Left lung (tissue), 10 donors: ENCODE data around the gene ENTPD8. TPM values are rescaled to one million over a fixed set of nuclear protein-coding genes. Genes with fewer than 3 reads are reported as not detected.

ENCODE experiments used
- ATAC-seq: fragments of 200-7000 bp; cut with Tn5 transposase; one replicate; pipeline ENCODE4 v1.9.1; 2020; ENCODE audit warnings: moderate library complexity
- DNase-seq, 4 donors: peaks; one replicate each; pipeline ENCODE4 v3.0.0-alpha.2; 2013 to 2020
- H3K27ac ChIP-seq, 2 donors: fragments of 200-600 bp; sonication (generic) in 1 of 2; one replicate each; pipeline versions ENCODE4 v1.5.0 to v1.8.0; 2020 to 2021
- H3K27me3 ChIP-seq, 2 donors: fragments of 200-600 bp; sonication (generic) in 1 of 2; one replicate each; pipeline versions ENCODE4 v1.5.0 to v1.8.0; 2020 to 2021
- H3K36me3 ChIP-seq, 2 donors: fragments of 200-600 bp; sonication (generic) in 1 of 2; one replicate each; pipeline versions ENCODE4 v1.5.0 to v1.8.0; 2020 to 2021
- H3K4me1 ChIP-seq, 2 donors: fragments of 200-600 bp; one replicate each; pipeline ENCODE4 v1.8.0; 2021
- H3K4me3 ChIP-seq, 2 donors: fragments of 200-600 bp; sonication (generic) in 1 of 2; one replicate each; pipeline versions ENCODE4 v1.5.0 to v1.8.0; 2020 to 2021; ENCODE audit warnings: mild to moderate bottlenecking in 1 of 2
- H3K9me3 ChIP-seq, 2 donors: fragments of 200-600 bp; sonication (generic) in 1 of 2; one replicate each; pipeline versions ENCODE4 v1.5.0 to v1.8.0; 2020 to 2021
- intact Hi-C, 2 donors: fragments of 100-400 bp; cut with DNase I; formaldehyde crosslinking; loops; one replicate each; pipeline versions ENCODE4 v1.11.2 to v1.14.2; 2022
- polyA plus RNA-seq, 6 donors: library from polyadenylated mRNA; unstranded; fragments of 120-200 nt; gene quantifications; one replicate each; pipeline ENCODE4 v1.2.1, GENCODE V29; 2013; ENCODE audit not compliant: insufficient read length in 6 of 6
- total RNA-seq, 2 donors: library from RNA; stranded (reverse); fragmentation: NEBNext Ultra II Directional; extraction: Animal tissue kit (Norgen Biotek cat#: 25700); gene quantifications; one replicate each; pipeline ENCODE4 v1.2.1, GENCODE V29; 2021
- TF ChIP-seq, protein P1 (sequence below), 2 donors: fragments of 200-600 bp; sonication (generic) in 1 of 2; IDR thresholded peaks; one replicate each; pipeline versions ENCODE4 v1.5.0 to v1.8.0; 2021; ENCODE audit warnings: antibody characterized with exemption in 2 of 2
- donor health status: DM: no; HTN: yes; CAD: no.
- donor health status: DM: no; HTN: no; CAD: no.

The ENTPD8 gene
- total and polyA plus RNA-seq, 8 donors = 0.15 to 0.68 (median 0.40) TPM; not detected in 1

- Histone ChIP-seq H3K4me1 (peaks cover 0 to 5% of the 10 kb centered on the region in 2 donors), H3K36me3 (no peaks in the 10 kb centered on the region), H3K4me3 (no peak overlapping the region), H3K9me3 (no peaks in the 10 kb centered on the region), H3K27ac (no peak overlapping the region), H3K27me3 (peaks cover 0 to 12% of the 10 kb centered on the region in 2 donors)
- intact Hi-C loops = no loop called here
- TF ChIP-seq, protein P1, sequence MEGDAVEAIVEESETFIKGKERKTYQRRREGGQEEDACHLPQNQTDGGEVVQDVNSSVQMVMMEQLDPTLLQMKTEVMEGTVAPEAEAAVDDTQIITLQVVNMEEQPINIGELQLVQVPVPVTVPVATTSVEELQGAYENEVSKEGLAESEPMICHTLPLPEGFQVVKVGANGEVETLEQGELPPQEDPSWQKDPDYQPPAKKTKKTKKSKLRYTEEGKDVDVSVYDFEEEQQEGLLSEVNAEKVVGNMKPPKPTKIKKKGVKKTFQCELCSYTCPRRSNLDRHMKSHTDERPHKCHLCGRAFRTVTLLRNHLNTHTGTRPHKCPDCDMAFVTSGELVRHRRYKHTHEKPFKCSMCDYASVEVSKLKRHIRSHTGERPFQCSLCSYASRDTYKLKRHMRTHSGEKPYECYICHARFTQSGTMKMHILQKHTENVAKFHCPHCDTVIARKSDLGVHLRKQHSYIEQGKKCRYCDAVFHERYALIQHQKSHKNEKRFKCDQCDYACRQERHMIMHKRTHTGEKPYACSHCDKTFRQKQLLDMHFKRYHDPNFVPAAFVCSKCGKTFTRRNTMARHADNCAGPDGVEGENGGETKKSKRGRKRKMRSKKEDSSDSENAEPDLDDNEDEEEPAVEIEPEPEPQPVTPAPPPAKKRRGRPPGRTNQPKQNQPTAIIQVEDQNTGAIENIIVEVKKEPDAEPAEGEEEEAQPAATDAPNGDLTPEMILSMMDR (IDR thresholded peaks at IDR 0.05) = no peak
- DNase-seq = peak in 1 of 4 donors; percentile 78
- no peak for ATAC-seq
Measured at GRCh38 chr9:137434498-137435380, 6.4 kb downstream of the ENTPD8 start.

DNA sequence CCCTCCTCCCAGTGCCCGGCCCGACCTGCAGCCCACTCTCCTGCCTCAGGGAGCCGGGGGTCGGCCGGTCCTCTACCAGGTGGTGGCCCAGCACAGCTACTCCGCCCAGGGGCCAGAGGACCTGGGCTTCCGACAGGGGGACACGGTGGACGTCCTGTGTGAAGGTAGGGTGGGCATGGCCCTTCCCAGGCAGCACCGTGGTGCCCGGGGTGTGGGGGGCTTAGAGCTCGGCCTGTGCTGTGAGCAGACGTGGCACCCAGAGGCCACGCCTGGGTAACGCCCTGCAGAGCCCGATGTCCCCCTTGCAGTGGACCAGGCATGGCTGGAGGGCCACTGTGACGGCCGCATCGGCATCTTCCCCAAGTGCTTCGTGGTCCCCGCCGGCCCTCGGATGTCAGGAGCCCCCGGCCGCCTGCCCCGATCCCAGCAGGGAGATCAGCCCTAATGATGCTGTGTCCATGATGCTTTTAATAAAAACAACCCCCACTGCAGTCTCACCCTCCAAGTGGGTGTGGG lies 7.2 kb downstream of the ENTPD8 start:
- intact Hi-C loops = no loop called here
- DNase-seq = peak in 1 of 4 donors; percentile 77
- Histone ChIP-seq H3K36me3 (no peaks in the 10 kb centered on the region), H3K4me1 (peaks cover 0 to 5% of the 10 kb centered on the region in 2 donors), H3K27me3 (peaks cover 0 to 6% of the 10 kb centered on the region in 2 donors), H3K4me3 (no peak overlapping the region), H3K27ac (no peak overlapping the region), H3K9me3 (no peaks in the 10 kb centered on the region)
- TF ChIP-seq, protein P1 (IDR thresholded peaks at IDR 0.05) = no peak
- no peak for ATAC-seq

DNA sequence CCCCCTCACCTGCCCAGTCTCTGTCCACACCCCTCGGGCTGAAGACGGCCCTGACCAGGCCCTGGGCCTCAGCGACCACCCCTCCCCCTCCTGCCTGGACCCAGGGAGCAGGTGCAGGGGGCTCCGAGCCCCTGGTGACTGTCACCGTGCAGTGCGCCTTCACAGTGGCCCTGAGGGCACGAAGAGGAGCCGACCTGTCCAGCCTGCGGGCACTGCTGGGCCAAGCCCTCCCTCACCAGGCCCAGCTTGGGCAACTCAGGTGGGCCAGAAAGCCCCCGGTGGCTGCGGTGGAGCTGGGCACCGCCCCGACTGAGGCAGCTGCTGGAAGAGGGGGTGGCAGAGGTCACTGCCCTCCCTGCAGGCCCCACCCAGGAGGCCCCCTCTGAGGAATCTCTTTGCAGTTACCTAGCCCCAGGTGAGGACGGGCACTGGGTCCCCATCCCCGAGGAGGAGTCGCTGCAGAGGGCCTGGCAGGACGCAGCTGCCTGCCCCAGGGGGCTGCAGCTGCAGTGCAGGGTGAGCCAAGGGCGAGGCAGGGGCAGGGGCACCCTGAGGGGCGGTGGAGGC lies 7.7 kb downstream of the ENTPD8 start:
- Histone ChIP-seq H3K9me3 (no peaks in the 10 kb centered on the region), H3K27ac (no peak overlapping the region), H3K36me3 (no peaks in the 10 kb centered on the region), H3K4me1 (peaks cover 0 to 5% of the 10 kb centered on the region in 2 donors), H3K4me3 (no peak overlapping the region), H3K27me3 (peaks cover 0 to under 1% of the 10 kb centered on the region in 2 donors)
- intact Hi-C loops = no loop called here
- no peak for ATAC-seq
- peak in 1 of 4 donors; percentile 69 for DNase-seq
- TF ChIP-seq, protein P1 (IDR thresholded peaks at IDR 0.05) = no peak

DNA sequence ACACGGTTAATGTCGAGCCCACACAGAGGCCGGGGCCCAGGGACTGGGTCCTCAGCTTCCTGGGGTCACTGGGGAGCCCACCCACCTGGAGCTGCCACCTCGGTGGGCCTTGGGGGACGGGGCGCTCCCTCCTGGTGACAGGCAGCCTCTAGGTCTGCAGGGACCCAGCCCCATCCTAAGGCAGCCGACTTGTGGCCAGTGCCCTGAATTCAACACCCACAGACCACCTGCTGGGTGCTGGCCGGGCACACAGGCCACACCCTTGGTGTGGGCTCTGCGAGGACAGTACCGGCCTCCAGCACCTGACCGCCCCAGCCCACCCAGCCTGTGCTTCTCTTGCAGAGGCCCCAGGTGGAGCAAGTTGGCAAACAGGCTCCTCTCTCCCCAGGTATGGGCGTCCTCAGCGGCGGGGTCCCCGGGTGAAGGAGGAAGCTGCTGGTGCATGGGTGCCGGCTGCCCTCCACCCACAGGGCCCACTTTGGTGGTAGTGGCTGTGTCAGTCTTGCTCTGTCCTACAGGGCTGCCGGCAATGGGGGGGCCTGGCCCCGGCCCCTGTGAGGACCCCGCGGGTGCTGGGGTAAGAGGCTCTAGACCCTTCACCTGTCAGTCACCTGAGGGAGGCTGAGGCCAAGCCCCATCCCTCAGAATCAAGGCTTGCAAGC lies 8.3 kb downstream of the ENTPD8 start:
- Histone ChIP-seq H3K27me3 (no peaks in the 10 kb centered on the region), H3K4me1 (peaks cover 0 to 5% of the 10 kb centered on the region in 2 donors), H3K9me3 (no peaks in the 10 kb centered on the region), H3K36me3 (no peaks in the 10 kb centered on the region), H3K27ac (no peak overlapping the region), H3K4me3 (no peak overlapping the region)
- DNase-seq = peak in 1 of 4 donors; percentile 73
- TF ChIP-seq, protein P1 (IDR thresholded peaks at IDR 0.05) = no peak
- intact Hi-C loops = no loop called here
- ATAC-seq = no peak
